ENCODE measurements around the gene CALCOCO2.
"Not testable (repeated sequence)": the region's sequence is repeated elsewhere in the genome, so short reads cannot be mapped to it uniquely, and the experiment has no call there.

GRCh38 chr17:48820936-48821335 is 9.9 kb upstream of the CALCOCO2 start:
- not testable (repeated sequence) for TF ChIP-seq CTCF (IDR thresholded peaks at IDR 0.05; ENCODE audit: low read depth, low read length, poor library complexity, severe bottlenecking); EZH2phosphoT487 (IDR thresholded peaks at IDR 0.05; ENCODE audit: borderline replicate concordance, low read length)
